IMR-90 (cell line): ENCODE data around the gene ZNF268.

Experiments used
- CEBPB ChIP-seq: IDR thresholded peaks from 2 replicates; pipeline ENCODE4 v1.6.1; 2012; ENCODE audit warnings: low read depth, low read length, improper control_type of control experiment
- ELK1 ChIP-seq: fragments of 150-350 bp; IDR thresholded peaks from 2 replicates; pipeline ENCODE4 v1.6.1; 2016; ENCODE audit warnings: low read depth, mild to moderate bottlenecking, low read length, moderate library complexity, borderline replicate concordance
- FOS ChIP-seq: fragments of 150-350 bp; IDR thresholded peaks from 2 replicates; pipeline ENCODE4 v1.6.1; 2016; ENCODE audit warnings: low read depth, low read length
- MAFK ChIP-seq: IDR thresholded peaks from 2 replicates; pipeline ENCODE4 v1.6.1; 2012; ENCODE audit warnings: low read depth, low read length, improper control_type of control experiment
- MXI1 ChIP-seq: IDR thresholded peaks from 2 replicates; pipeline ENCODE4 v1.6.1; 2012; ENCODE audit warnings: low read depth, mild to moderate bottlenecking, low read length, moderate library complexity, borderline replicate concordance
- POLR2A ChIP-seq: IDR thresholded peaks from 2 replicates; pipeline ENCODE4 v1.6.1; 2012; ENCODE audit warnings: mild to moderate bottlenecking, low read depth, low read length
- RAD21 ChIP-seq: IDR thresholded peaks from 2 replicates; pipeline ENCODE4 v1.6.1; 2012; ENCODE audit warnings: low read length, improper control_type of control experiment
- RCOR1 ChIP-seq: IDR thresholded peaks from 2 replicates; pipeline ENCODE4 v1.6.1; 2012; ENCODE audit warnings: mild to moderate bottlenecking, low read length, improper control_type of control experiment; ENCODE audit not compliant: insufficient replicate concordance
- RFX5 ChIP-seq: IDR thresholded peaks from 2 replicates; pipeline ENCODE4 v1.8.0; 2012; ENCODE audit warnings: low read depth, mild to moderate bottlenecking, low read length, moderate library complexity
- TF ChIP-seq, protein P1 (sequence below): conservative IDR thresholded peaks from 2 replicates; pipeline ENCODE4 v1.5.1; 2012; ENCODE audit warnings: mild to moderate bottlenecking, low read depth, low read length, improper control_type of control experiment

- TF ChIP-seq POLR2A: no peak
- no peak for TF ChIP-seq MXI1
- TF ChIP-seq, protein P1, sequence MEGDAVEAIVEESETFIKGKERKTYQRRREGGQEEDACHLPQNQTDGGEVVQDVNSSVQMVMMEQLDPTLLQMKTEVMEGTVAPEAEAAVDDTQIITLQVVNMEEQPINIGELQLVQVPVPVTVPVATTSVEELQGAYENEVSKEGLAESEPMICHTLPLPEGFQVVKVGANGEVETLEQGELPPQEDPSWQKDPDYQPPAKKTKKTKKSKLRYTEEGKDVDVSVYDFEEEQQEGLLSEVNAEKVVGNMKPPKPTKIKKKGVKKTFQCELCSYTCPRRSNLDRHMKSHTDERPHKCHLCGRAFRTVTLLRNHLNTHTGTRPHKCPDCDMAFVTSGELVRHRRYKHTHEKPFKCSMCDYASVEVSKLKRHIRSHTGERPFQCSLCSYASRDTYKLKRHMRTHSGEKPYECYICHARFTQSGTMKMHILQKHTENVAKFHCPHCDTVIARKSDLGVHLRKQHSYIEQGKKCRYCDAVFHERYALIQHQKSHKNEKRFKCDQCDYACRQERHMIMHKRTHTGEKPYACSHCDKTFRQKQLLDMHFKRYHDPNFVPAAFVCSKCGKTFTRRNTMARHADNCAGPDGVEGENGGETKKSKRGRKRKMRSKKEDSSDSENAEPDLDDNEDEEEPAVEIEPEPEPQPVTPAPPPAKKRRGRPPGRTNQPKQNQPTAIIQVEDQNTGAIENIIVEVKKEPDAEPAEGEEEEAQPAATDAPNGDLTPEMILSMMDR: no peak
- TF ChIP-seq RAD21: no peak
- no peak for TF ChIP-seq RFX5
- no peak for TF ChIP-seq CEBPB
- no peak for TF ChIP-seq MAFK
- TF ChIP-seq FOS: no peak
- TF ChIP-seq RCOR1: no peak
- TF ChIP-seq ELK1: no peak
Observed at GRCh38 chr12:133234971-133235370, 53.7 kb downstream of the ZNF268 start.
